SH-SY5Y (cell line): Measurements from ENCODE around the gene ARPC2.

ENCODE experiments used
- GATA2 ChIP-seq: IDR thresholded peaks from 2 replicates; pipeline ENCODE4 v1.6.1; 2011; ENCODE audit warnings: mild to moderate bottlenecking, low read depth, low read length
- GATA3 ChIP-seq: IDR thresholded peaks from 2 replicates; pipeline ENCODE4 v1.6.1; 2011; ENCODE audit warnings: low read depth, mild to moderate bottlenecking, low read length, moderate library complexity

Gene ARPC2

GRCh38 chr2:218292048-218293014 lies 75.3 kb downstream of the ARPC2 start, which contains the start of gene TMBIM1:
TMBIM1 (minus strand) TSS chr2:218292503; CDS start chr2:218282141, 10,362 bp downstream.
- TF ChIP-seq GATA2 (no peak), GATA3 (no peak)

DNA sequence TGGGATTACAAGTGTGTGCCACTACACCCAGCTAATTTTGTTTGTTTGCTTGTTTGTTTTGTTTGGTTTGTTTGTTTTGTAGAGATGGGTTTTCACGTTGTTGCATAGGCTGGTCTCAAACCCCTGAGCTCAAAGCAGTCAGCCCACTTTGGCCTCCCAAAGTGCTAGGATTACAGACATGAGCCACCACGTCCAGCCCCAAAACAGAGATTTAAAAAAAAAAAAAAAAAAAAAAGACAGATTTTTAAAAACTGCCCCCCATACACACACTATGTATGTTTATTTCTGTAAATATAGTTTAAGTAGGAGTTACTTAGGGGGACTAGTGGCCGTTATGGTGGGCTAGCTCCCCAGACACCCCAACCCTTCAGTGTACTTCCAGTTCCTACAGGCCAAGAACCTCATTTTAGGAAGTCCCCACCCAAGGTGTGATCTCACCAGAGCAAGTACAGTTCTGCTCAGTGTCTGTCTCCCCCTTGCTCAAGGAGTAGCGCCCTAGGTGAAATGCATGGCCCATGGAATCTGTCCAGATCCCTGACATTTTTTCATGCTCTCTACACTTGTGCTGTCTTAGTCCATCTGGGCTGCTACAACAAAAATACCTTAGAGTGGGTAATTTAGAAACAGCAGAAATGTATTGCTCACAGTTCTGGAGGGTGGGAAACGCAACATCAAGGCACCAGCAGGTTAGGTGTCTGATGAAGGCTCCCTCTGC lies 76.9 kb downstream of the ARPC2 start:
- no peak for TF ChIP-seq GATA3
- TF ChIP-seq GATA2, result no peak

GRCh38 chr2:218294430-218295022 lies 77.5 kb downstream of the ARPC2 start:
- TF ChIP-seq GATA2, result no peak
- no peak for TF ChIP-seq GATA3

- TF ChIP-seq GATA3, result no peak
- no peak for TF ChIP-seq GATA2
Observed at GRCh38 chr2:218295029-218295428, 78.0 kb downstream of the ARPC2 start.

DNA sequence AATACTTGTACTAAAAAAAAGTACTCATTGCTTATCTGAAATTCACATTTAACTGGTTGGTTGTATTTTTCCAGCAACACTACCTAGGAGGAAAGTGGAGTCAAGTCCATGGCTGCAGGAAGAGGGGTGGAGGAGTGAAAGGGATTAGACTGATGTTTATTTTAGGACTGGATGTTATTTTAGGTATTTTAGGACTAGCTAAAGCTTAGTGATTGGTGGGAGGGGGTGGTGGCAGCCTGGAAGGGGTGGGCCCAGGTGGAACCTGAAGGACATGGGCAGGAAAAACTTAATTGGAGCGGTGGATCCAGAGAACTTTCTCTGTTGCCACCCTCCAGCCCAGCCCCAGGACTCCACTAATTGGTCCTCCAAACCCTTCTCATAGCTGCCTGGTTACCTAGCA lies 79.2 kb downstream of the ARPC2 start:
- TF ChIP-seq GATA3 (no peak), GATA2 (no peak)

GRCh38 chr2:218296847-218297246 lies 79.9 kb downstream of the ARPC2 start:
- no peak for TF ChIP-seq GATA2
- TF ChIP-seq GATA3, result no peak

DNA sequence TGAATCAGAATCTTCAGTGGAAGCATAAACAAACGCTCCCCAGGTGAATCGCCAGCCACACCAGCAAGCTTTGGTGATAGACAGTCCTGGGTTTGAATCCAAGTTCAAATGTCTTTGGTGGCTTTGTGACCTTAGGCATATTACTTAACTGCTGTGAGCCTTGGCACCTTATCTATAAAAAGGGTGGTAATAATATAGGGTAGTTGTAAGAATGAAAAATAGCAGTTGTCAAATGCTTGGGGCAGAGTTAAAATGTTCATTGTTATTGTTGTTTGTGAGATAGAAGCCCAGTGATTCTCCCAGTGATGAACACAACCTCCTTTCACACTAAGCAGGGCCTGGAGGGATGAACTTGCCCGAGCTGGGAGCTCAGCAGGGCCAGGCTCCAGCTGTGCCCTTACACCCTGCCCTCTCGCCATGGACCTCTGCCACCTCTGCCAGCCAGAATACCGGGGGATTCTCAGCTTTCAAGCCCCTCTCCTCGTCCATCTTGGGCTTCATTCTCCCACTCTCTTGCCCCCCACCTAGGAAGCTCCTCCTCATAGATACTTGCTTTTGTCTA lies 81.4 kb downstream of the ARPC2 start:
- TF ChIP-seq GATA2, result no peak
- no peak for TF ChIP-seq GATA3

- TF ChIP-seq GATA3, result no peak
- TF ChIP-seq GATA2, result no peak
Observed at GRCh38 chr2:218300141-218300540, 83.2 kb downstream of the ARPC2 start.

- TF ChIP-seq GATA2 (no peak), GATA3 (no peak)
Observed at GRCh38 chr2:218301176-218301819, 84.3 kb downstream of the ARPC2 start.
